HEK293 (cell line): ENCODE results near the gene CSNK2A2.

Experiments
- CTCF ChIP-seq: fragments of 450-650 bp; formaldehyde crosslinking; IDR thresholded peaks from 2 replicates; pipeline ENCODE4 v1.5.1; 2016; ENCODE audit warnings: missing biosample characterization, missing genetic modification characterization
- KLF16 ChIP-seq: fragments of 450-650 bp; formaldehyde crosslinking; IDR thresholded peaks from 2 replicates; pipeline ENCODE4 v1.5.1; 2017; ENCODE audit warnings: missing biosample characterization, missing genetic modification characterization
- ZIC2 ChIP-seq: fragments of 450-650 bp; formaldehyde crosslinking; IDR thresholded peaks from 2 replicates; pipeline ENCODE4 v1.5.1; 2016; ENCODE audit warnings: missing biosample characterization, missing genetic modification characterization
- ZNF23 ChIP-seq: fragments of 450-650 bp; formaldehyde crosslinking; IDR thresholded peaks from 2 replicates; pipeline ENCODE4 v1.5.1; 2016; ENCODE audit warnings: missing biosample characterization, missing genetic modification characterization, borderline replicate concordance
- ZNF580 ChIP-seq: fragments of 450-650 bp; formaldehyde crosslinking; IDR thresholded peaks from 2 replicates; pipeline ENCODE4 v1.5.1; 2016; ENCODE audit warnings: missing biosample characterization, missing genetic modification characterization
- ZNF645 ChIP-seq: fragments of 450-650 bp; formaldehyde crosslinking; IDR thresholded peaks from 2 replicates; pipeline ENCODE4; 2016; ENCODE audit warnings: missing biosample characterization, missing genetic modification characterization

GRCh38 chr16:58205276-58206036, 7.5 kb upstream of the CSNK2A2 start:
- TF ChIP-seq ZNF580 (tag by site-specific recombination), result no peak
- no peak for TF ChIP-seq ZNF645
- no peak for TF ChIP-seq ZIC2
- TF ChIP-seq KLF16 (tag by site-specific recombination), result no peak
- no peak for TF ChIP-seq ZNF23
- no peak for TF ChIP-seq CTCF (tag by site-specific recombination)
